ENCODE data around the gene OCSTAMP.

OCSTAMP gene

DNA sequence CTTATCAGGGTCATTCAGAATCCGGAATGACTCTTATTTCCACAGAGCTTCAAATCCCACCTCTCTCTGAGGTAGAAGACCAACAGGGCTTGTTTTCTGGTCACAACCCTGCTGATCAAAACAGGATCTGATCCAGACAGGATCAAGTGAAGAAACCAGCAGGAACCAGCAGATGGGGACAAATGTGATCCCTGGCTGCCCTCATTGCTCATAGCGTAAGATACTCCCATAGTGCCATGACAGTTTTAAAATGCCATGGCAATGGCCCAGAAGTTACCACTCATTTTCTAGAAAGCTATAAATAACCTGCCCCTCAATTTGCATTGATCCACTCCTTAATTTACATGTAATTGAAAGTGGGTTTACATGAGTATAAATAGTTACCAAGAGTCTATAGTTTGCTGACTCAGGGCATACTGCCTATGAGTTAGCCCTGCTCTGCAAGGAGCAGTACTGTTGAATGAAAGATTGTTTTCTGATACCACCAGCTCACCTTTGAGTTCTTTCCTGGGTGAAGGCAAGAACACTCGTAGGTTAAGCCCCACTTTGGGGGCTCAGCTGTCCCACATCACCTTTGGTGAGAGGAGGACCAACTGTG is 30.9 kb downstream of the OCSTAMP start:
- no peak for DNase-seq (ENCODE audit: low read depth in 2 of 2)

DNA sequence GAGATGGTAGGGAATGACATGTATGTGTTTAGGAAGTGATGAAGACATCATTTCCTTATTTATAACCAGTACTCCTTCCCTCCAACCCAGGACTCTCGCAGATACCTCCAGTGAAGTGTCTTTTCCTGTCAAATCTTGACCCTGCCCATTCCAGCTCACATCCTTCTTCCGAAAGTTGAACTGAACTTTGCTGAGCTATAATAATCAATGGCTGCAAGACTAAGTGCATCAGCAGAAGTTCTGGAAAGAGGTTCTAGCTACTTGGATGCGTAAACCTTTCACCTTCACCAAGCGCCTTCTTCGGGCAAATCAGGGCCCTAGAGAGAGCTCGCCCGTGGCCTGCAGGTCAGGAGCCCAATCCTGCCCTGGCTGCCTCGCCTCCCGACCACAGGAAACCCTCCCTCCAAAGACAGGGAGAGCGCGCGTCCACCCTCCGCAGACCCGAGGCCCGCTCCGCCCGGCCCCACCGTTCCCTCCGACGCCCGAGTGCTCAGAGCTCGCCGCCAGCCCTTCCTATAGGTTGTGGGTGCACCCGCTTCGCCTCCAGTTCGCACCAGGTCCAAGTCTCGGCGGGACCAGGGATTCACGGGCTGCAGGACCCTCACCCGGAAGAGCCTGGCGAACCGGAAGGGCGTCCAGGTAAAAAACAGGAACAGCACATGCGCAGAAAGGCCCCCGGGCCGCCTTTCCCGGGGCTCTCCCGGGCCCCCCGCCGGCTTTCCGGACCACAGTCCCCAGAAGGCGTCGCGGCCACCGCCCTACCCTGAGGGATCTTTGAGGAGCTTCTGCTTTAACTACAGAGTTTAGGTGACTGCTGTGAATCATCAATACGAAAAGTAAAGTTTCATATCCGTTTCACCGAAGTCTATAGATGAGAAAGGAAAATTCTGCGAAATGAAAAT is 37.3 kb downstream of the OCSTAMP start, which contains the start of gene ZNF334:
Gene ZNF334 (minus strand): TSS at position 617 of the 902 bp plus-strand sequence. CDS start 1,457 bp downstream, outside the sequence.
- DNase-seq (ENCODE audit: low read depth in 2 of 2): peak; percentile 24 to 37

DNA sequence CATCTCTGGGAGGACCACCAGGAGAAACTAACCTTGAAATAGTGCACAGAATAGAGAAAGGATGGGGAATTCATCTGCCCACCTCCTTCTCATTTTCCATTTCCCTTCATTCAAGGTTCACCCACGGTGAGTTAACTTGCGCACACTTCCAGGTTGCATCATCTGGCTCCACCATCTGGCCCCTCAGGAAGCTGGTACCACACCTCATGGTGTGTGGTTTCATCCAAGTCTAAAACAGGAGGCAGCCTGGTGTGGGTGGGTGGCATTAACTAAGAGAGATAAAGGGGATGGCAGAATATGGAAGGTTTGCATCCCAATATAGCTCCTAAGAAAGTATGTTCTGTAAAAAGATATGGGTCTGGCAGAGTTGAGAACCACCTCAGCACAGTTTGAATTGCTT is 40.9 kb downstream of the OCSTAMP start:
- no peak for DNase-seq (ENCODE audit: low read depth in 2 of 2)

DNA sequence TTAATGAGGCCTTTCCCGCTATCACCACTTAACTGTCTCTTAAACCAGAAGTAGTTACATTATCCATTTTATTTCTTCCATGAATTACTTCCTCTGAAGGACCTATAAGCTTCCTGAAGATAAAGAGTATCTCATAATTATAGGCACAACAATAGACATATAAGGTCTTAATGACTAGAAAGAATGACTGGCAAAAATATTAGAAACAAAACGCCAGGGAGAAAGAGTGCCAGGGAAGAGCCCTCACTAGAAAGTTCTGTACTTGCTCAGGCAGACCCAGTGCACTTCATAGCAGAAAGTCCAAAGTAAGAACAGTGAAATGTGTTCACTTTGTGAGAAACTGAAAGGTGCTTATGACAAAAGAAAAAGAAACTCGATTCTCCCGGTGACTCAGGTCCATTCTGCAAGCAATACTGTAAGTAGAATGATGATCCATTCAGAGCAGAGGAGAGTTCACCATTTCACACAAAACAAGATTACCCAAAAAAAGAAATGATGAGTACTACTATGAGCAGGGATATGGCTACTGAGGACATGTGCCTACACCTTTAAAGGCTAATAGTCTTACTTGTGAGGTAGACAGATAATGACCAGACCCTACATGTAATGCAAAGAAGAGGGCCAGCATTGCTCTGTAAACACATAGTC is 42.6 kb downstream of the OCSTAMP start:
- no peak for DNase-seq (ENCODE audit: low read depth in 2 of 2)

DNA sequence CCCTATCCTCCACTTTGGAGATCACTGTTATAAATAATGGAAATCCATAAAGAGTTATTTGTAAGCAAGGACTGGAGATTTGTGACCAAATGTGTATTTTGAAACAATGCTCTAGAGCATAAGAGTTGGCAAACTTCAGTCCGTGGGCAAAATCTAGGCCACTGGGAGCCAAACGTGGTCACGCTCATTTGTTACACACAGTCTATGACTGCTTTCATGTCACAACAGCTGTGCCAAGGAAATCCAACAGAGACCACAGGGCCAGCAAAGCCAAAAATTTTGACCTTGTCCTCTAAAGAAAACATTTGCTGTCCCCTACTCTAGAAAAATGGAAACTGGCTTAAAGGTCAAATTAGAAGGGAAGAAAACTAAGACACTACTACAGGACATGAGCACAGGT is 44.9 kb downstream of the OCSTAMP start:
- DNase-seq (ENCODE audit: low read depth in 2 of 2): no peak

DNA sequence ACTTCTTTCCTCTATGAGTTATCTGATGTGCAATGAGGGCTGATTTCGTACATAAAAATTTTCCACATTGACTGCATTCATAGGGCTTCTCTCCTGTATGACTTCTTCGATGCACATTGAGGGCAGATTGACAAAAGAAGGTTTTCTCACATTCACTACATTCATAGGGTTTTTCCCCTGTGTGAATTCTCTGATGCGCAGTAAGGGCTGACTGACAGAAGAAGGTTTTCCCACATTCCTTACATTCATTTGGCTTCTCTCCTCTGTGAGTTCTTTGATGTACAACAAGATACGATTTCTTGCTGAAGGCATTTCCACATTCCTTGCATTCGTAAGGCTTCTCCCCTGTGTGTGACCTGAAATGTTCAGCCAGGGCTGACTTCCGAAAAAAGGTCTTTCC is 48.5 kb downstream of the OCSTAMP start:
- DNase-seq (ENCODE audit: low read depth in 2 of 2): no peak

DNA sequence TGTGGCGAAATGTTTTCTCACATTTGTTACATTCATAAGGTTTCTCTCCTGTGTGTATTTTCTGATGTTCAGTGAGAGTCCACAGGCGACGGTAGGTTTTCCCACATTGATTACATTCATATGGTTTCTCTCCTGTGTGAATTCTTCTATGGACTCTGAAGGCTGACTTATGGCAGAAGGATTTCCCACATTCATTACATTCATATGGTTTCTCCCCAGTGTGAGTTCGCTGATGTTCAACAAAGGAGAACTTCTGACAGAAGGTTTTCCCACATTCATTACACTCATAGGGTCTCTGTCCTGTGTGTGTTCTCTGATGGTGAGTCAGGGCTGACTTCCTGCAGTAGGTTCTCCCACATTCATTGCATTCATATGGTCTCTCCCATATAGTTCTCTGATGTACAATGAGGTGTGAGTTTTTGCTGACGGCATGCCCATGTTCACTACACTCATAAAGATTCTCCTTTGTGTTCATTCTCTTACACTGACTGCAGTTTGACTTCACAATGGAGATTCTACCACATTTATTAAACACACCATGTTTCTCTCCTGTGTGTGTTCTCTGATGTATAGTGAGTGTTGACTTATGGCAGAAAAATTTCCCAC is 49.0 kb downstream of the OCSTAMP start:
- no peak for DNase-seq (ENCODE audit: low read depth in 2 of 2)

DNA sequence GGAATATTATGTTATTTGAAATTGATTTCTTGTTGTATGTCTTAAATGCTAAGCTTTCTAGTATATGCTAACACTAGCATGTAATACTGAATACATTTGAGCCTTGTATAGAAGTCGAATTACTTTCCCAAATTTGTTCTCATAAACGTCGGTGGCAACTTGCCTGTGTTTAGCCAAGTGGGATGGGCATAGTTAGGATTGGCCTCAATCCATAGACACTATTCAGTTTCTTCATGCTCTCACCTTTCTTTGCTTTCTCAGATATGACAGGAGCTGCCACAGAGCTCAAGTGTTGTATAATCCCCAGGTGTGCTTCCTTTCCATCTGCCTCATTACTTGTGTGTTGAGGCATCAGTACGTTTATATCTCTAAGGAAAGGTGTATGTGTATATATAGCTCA is 56.4 kb downstream of the OCSTAMP start:
- no peak for DNase-seq (ENCODE audit: low read depth in 2 of 2)

DNA sequence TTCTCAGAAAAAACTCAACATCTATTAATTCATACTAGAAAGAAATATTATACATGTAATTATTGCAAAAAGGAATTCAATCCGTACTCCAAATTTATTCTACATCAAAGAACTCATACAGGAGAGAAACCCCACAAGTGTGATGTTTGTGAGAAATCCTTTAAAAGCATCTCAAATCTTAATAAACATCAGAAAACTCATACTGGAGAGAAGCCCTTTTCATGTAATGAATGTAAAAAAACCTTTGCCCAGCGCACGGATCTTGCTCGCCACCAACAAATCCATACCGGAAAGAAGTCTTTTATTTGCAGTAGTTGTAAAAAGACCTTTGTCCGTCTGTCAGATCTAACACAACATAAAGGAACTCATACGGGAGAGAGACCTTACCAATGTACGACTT is 59.1 kb downstream of the OCSTAMP start:
- DNase-seq (ENCODE audit: low read depth in 2 of 2): no peak
